Dermis blood vessel endothelial cell (primary cell): ENCODE results near the gene GAB2. TPM values are rescaled to one million over a fixed set of nuclear protein-coding genes. Genes with fewer than 3 reads are reported as not detected.

Experiments used
- DNase-seq: peaks from one replicate; pipeline ENCODE4 v3.0.0; 2010
- total RNA-seq: library from RNA; depleted of rRNA; stranded (reverse); fragments of >200 nt; gene quantifications from 2 replicates; pipeline ENCODE4 v1.2.3, GENCODE V29; 2014

Gene GAB2
- total RNA-seq, 1 donor from 2014 or later: 19.4 TPM

- DNase-seq: no peak
Observed at GRCh38 chr11:78218707-78219492, 198.7 kb downstream of the GAB2 start.

GRCh38 chr11:78217650-78218541 is 199.7 kb downstream of the GAB2 start:
- no peak for DNase-seq

- no peak for DNase-seq
Observed at GRCh38 chr11:78216571-78217287, 200.9 kb downstream of the GAB2 start.

GRCh38 chr11:78216021-78216420 is 201.6 kb downstream of the GAB2 start:
- no peak for DNase-seq

- no peak for DNase-seq
Observed at GRCh38 chr11:78214331-78215194, 203.1 kb downstream of the GAB2 start.

- peak; percentile 33 for DNase-seq
Observed at GRCh38 chr11:78213526-78214330, 203.9 kb downstream of the GAB2 start.

- no peak for DNase-seq
Observed at GRCh38 chr11:78212586-78213371, 204.8 kb downstream of the GAB2 start.

- DNase-seq: no peak
Observed at GRCh38 chr11:78211565-78211964, 206.1 kb downstream of the GAB2 start.

- DNase-seq: no peak
Observed at GRCh38 chr11:78210000-78210608, 207.5 kb downstream of the GAB2 start.

- no peak for DNase-seq
Observed at GRCh38 chr11:78209478-78209877, 208.1 kb downstream of the GAB2 start.

GRCh38 chr11:78208257-78209165 is 209.1 kb downstream of the GAB2 start:
- no peak for DNase-seq

- DNase-seq: no peak
Observed at GRCh38 chr11:78207532-78208256, 209.9 kb downstream of the GAB2 start.

GRCh38 chr11:78205691-78206090 is 211.9 kb downstream of the GAB2 start:
- no peak for DNase-seq

GRCh38 chr11:78205256-78205655 is 212.4 kb downstream of the GAB2 start:
- no peak for DNase-seq

- DNase-seq: no peak
Observed at GRCh38 chr11:78203184-78203583, 214.4 kb downstream of the GAB2 start.

GRCh38 chr11:78202733-78203167 is 214.9 kb downstream of the GAB2 start:
- peak; percentile 49 for DNase-seq

GRCh38 chr11:78201096-78201818 is 216.4 kb downstream of the GAB2 start:
- DNase-seq: no peak
